T-helper 9 cell (primary cell): ENCODE measurements around the gene NLRC5.
"Not testable (repeated sequence)": the region's sequence is repeated elsewhere in the genome, so short reads cannot be mapped to it uniquely, and the experiment has no call there.

Experiments used
- DNase-seq: peaks from one replicate; pipeline ENCODE4 v3.0.0-alpha.2; 2020

The NLRC5 gene

DNA sequence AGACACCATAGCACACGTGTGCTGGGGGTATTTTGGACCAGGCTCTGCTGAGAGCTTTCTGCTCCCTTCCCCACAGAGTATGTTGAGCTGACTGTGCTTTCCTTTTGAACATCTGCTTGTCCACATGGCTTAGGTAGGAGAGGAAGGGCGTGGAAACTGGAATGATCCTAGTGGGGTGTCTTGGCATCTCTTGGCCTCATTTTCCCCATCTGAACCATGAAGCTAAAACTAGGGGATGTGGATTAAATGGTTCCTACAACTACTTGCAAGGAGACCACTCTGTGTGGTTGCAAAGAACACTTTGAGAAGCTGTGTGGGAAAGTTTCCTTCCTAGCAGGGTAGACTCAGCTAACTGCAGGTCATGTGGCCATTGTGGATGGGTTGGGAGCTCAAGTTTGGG is 6.7 kb upstream of the NLRC5 start:
- no peak for DNase-seq

DNA sequence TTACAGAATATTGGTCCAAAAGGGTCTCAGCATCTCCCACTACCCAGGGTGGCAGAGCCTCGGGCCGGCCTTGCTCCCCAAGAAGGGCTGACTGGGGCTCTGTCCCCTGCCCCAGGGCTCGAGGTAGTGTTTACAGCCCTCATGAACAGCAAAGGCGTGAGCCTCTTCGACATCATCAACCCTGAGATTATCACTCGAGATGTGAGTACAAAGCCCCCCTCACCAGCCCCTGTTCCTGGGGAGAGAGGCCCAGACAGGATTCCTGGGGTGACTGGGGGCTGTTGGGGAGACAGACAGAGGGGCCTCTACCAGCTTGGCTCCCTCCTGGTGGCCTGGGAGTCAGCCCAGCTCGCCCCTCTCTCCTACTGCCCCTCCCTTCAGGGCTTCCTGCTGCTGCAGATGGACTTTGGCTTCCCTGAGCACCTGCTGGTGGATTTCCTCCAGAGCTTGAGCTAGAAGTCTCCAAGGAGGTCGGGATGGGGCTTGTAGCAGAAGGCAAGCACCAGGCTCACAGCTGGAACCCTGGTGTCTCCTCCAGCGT is 6.1 kb upstream of the NLRC5 start:
- no peak for DNase-seq

DNA sequence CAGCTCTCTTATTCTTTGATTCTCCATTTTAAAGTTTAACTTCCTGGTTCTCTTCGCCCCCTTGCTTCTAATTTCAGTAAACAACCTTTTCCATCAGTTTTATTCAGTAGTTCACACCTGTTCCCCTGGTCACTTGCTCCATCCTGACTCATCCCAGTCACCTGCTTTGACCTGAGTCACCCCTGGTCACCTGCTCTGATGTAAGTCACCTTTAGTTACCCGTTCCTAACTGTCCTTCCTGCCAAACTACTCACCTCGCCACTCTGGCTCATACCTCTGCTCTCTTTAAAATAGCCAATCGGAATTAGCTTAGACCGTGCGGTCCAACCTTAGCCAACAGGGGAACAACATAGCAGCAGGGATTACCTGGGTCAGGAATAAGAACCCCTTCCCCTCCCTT is 4.7 kb upstream of the NLRC5 start:
- DNase-seq: no peak

DNA sequence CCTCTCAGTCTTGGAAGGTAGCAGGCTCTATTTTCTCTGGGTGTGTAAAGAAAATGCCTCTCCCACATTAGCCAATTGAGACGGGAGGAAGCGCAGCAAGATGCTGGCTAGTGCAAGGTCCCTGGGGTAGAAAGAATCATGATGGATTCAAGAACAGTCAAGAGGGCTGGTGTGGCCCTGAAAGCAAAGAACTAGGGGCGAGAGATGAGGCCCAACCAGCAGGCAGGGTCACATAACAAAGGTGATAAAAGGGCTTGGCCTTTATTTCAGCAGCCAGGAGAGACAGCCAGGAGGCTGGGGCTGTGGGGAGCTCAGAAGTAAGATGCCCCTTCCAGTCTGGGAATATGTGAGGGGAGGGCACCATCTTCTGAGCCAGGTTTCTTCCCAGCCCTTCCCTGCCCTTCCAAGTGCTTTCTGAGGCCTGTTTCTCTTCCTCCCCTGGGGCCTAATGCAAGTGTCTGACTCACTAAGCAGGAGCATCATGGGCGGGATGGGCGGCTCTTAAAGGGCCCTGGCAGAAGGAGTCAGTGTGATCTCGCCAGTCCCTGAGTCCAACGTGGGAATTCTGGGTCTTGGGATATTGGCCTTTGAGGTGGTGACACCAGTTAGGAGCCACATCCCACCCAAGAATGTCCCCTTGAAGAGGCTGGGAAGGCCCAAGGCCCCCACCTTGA is 3.9 kb upstream of the NLRC5 start:
- no peak for DNase-seq

DNA sequence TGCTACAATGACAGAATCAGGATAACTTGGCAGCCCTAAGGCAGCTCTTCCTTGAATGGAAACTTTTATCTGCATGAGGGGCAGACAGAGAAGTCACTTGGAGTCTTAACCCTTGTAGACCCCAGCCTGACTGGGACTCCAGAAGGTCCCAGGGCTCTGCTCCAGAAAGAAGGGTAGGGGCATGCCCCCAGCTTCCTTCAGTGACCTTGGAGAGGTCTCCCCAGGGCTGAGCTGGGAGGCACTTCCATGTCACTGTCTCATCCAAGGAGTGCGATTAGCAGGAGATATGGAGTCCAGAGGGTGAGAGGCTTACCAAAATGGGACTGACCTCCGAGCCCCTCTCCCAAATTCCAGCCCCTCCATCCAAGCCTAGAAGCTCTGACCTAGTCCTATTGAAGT is 3.4 kb upstream of the NLRC5 start:
- no peak for DNase-seq

DNA sequence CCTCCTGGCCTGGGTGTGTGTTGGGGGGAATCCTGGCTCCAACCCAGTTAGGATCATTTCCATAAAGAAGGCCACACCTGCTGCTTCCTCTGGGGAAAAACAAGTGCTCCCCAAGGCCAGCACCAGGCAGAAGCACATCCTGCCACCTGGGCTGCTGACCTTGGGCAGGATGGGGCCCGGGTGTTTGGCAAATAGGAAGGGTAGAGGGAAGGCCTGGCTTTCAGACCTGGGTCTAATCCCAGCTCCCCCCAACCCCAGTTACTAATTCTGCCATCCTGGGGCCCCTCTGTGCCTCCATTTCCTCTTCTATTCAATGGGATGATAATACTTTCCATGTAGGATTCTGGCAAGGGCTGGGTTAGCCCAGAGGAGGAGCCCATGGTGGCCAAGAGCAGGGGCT is 3.0 kb upstream of the NLRC5 start:
- no peak for DNase-seq

DNA sequence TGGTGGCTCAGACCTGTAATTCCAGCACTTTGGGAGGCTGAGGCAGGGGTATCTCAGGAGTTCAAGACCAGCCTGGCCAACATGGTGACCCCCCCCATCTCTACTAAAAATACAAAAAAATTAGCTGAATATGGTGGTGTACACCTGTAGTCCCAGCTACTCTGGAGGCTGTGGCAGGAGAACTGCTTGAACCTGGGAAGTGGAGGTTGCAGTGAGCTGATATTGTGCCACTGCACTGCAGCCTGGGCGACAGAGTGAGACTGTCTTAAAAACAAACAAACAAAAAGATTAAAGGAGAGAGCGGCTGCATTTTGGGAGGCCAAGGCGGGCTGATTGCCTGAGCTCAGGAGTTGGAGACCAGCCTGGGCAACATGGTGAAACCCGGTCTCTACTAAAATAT is 2.4 kb upstream of the NLRC5 start:
- DNase-seq: not testable (repeated sequence)

DNA sequence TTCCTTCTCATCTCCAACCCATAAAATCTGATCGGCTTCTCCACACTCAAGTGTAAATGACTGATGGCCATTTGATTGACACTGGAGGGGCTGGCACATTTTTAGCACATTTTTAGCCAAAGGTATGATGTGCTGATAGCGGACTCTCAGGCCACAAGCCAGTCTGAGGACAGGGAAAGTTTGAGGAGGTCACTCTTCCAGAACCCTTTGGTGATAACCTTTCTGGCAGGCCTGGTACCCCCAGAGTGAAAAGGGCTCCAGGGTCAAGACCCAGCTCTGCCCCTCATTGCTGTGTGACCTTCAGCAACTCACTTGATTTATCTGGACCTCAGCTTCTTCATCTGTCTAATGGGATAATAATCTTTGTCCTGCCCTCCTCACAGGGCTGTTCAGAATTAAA is 1.7 kb upstream of the NLRC5 start:
- DNase-seq: no peak

DNA sequence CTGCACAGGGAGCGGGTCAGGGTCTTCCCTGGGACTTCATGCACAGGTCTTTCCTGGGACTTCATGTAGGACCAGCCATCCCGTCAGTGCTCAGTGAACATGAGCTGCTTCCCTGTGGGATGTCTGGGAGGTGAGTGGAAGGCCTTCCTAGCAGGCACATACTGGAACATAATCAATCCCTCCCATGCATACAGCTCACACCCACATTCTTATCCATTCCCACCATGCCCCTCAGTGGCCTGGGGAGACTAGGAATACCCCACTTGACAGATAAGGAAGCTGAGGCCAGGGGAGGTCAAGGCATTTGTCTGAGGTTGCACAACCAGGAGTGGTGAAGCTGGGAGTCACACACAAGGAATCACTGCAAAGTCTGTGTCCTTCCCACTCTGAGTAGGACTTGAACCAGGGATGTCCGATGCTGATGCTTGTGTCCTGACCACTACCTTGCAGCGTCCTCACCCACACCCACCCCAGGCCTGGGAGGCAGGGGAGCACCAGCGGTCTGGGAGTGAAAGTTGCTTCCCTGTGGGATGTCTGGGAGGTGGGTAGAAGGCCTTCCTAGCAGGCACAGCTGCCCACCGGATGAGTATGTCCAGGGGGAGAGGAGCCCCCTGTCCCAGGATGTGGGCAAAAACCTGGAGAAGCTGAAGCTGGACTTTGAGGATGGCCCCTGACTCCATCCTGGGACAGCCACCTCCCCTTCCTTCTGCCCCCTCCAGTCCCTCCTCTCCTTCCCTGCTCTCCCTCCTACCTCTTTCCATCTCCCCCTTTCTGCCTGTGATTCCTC is 1.0 kb upstream of the NLRC5 start:
- no peak for DNase-seq

DNA sequence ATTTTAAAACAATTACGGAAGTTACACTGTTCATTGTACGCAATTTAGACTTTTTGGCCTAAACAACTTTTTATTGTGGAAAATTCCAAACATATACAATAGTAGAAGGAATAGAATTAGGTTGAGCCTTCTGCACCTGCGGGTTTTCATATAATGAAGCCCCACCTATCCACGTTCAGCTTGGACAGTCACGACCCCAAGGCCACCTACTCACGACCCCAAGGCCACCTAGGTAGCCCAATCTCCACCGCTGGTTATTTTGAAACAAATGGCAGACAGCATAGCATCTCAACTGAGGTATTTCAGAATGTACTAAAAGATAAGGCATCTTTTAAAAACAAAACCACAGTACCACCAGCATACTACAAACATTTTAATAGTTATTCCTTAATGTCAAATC is 631 bp downstream of the NLRC5 start:
- no peak for DNase-seq

DNA sequence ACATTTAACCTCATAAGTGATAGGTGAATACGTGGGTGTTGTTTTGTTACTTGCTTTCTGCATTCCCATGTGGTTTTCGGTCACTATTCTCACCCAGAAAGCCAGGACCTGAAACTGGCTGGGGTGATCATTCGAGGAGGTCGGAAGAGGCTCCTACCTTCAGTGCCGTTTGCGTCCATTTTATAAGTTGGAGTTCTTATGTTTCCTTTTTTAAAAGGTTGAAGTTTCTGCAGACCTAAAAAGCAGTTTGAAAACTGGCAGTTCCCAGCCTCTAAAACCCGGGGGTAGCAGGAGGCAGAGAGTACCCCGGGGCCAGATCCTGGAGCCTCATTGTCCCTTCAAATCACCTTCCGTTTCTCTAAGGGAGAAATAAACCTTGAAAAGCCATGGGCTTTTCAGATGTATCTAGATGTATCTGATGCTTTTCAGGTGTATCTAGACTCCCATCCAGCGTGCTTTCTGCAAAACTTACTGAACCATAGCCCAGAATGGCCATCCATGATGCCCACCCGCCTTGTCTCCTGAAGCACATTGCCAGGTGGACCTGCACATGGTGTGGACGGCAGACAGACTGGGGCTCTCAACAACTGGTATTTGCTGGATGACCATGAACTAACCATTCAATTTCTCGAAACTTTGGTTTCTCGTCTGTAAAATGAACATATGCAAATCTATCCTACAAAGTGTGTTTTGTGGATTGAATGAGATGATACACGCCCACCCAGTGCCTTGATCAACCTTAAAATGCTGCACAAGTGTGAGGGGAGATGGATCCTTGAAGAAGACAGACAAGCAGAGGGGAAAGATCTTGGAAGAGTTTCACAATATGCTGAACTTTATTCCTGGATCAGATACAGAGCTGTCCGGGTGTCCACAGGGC is 1.3 kb downstream of the NLRC5 start:
- DNase-seq: no peak

DNA sequence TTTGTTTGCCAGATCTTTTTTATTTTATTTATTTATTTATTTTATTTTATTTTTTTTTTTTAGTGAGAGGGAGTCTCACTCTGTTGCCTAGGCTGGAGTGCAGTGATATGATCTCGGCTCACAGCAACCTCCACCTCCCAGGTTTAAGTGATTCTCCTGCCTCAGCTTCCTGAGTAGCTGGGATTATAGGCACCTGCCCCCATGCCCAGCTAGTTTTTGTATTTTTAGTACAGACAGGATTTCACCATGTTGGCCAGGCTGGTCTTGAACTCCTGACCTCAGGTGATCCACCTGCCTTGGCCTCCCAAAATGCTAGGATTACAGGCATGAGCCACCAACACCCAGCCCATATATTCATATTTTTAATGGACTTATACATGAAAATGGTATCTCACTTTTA is 3.1 kb downstream of the NLRC5 start:
- not testable (repeated sequence) for DNase-seq

DNA sequence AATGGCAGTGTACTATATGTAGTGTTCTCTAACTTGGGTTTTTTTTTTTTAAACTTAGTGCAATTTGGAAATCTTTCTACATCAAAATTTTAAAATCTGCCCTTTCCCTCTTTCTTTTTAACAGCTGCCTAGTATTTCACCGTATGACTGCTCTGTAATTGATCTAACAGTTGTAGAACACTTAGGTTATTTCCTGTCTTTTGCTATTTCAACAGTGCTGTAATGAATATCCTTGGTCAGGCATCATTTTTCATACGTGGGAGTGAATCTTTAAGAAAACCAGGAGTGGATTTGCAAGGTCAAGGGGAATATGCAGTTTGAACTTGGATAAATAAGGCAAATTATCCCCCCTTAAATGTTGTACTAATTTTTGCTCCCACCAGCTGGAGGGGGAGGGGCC is 3.8 kb downstream of the NLRC5 start:
- DNase-seq: no peak

DNA sequence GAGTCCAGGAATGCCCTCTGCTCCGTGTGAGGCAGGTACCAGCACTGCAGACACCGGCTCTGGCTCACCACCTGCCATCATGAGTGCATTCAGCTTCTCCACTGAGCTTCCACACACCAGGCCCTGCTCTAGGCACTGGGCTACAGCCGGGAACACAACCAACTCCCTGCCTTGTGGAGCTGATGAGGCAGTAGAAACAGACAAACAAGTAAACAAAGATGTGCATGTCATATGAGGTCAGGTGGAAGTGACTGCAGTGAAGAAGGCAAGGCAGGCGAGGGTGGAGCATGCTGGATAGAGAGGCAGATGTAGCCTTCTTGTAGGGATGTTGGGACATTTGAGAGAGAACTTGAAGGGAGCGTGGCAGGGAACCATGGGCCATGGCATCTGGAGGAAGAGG is 5.0 kb downstream of the NLRC5 start:
- DNase-seq: no peak

DNA sequence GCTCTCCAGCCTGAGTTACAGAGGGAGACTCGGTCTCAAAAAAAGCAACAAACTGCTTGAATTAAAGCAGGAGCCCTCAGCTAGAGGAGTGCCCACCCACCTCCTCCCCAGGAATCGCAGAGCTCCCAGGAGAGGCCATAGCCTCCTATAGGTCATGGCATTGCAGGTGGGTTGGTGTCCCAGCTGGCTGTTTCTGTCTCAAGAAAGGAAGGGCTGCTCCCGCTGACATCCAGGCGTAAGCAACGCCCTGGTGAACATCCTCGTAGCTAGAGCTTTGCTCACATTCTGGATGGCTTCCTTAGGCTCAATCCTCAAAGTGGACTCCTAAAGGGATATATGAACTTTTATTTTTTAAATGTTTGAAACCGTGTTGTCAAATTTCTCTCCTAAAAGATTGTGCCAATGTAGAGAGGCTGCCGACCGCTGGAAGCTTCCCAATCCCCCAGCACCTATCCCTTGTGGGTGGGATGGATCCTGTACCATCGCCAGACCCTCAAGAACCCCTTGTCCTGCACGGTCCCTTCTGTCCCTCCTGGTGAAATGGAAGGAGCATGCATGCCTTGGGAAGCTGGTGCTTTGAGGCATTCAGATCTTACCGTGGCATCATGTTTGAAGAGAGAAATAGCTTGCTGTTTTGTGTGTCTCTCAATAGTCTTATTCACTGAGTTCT is 5.9 kb downstream of the NLRC5 start:
- no peak for DNase-seq

DNA sequence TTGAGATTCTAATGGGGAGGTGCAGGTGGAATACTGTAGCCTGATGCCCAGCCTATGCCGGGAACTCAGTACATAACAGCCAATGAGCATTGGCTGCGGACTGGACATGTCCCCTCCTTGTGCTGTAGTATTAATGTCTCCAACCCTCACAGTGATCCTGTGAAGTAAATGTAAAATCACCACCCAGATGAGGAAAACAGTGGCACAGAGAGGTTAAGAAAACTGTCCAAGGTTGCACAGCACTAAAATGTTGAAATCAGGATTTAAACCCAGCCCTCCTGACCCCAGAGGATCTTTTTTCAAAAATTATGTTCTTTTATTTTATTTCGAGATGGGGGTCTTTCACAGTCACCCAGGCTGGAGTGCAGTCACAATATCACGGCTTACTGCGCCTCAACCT is 7.9 kb downstream of the NLRC5 start:
- DNase-seq: no peak

DNA sequence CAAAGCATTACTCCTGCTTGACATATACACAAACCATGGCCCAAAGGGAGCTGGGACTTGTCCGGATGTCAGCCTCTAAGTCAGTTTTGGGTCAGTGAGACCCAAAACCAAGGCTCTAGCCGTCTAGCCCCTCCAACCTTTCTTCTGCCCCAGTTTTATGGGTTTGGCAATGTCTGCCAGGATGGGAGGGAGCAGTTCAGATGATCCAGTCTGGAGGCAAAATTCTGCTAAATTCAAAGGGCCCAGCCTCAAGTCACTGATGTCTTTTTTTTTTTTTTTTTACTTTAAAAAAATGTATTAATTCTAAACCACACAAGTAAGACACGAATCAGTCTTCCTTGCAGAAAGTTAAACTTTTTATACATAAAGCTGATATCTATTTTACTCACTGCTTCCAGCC is 8.6 kb downstream of the NLRC5 start:
- DNase-seq: no peak

DNA sequence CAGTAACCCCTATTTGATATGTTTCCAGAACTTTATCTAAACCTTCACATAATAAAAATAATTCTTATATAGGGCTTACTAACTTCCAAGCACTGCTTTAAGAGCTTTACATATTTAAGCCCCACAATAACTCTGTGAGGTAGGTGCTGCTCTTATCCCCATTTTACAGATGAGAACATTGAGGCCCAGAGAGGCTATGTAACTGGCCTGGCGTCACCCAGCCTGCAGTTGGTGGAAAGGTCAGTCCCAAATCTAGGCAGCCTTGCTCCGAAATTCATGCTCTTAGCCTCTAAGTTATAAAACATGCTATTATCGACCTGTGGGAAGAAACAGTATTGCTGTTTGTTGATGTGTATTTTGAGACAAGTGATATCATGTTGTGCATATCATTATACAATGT is 9.0 kb downstream of the NLRC5 start:
- no peak for DNase-seq

DNA sequence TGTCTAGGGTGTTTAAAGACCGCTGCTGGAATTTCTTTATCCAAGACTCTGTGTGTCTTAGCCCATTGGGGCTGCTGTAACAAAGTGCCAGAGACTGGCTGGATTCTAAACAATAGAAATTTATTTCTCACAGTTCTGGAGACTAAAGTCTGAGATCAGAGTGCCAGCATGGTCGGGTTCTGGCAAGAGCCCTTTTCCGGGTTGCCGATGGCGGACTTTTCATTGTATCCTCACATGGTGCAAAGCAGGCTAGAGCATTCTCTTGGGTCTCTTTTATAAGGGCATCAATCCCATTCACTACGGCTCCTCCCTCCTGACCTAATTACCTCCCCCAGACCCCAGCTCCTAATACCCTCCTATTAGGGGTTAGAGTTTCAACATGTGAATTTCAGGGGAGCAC is 9.5 kb downstream of the NLRC5 start:
- DNase-seq: no peak

DNA sequence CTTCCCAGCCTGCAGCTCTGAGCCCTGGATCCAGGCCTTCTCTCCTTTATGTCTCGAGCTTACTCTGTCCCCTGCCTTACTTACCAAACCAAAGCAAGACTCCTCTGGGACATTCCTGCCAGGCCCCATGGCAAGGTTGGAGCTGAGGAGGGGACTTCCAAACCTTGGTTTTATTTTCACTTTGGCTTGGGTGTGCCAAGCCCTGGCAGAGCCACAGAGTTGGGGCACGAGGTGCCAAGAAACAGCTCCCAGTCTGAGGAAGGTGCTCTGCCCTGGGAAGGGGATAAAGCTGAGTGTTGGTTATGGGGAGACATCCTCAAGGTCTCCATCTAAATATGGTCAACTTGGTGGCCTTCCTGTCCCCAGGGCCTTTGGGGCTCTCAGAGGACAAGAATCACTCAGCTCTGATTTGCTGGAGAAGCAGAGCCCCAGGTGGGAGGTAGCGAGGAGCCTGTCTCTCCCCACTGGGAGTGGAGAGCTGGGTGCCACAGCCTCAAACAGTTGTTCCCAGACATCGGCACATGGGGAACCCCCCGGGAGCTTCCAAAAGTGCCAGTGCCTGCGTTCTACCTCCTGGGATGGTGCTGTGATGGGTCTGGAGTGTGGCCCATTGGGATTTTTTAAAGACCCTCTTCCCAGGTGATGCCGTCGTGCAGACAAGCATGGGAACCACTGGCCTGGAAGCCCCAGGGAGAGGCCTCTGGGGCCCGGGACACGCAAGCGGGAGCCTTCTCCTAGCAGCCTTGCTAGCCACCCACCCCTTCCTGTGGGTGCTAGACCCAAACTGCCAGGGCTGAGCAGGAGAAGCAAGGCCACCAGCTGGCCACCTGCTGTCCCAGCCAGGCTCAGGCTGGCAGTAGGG is 10.3 kb downstream of the NLRC5 start:
- peak; percentile 40 for DNase-seq

DNA sequence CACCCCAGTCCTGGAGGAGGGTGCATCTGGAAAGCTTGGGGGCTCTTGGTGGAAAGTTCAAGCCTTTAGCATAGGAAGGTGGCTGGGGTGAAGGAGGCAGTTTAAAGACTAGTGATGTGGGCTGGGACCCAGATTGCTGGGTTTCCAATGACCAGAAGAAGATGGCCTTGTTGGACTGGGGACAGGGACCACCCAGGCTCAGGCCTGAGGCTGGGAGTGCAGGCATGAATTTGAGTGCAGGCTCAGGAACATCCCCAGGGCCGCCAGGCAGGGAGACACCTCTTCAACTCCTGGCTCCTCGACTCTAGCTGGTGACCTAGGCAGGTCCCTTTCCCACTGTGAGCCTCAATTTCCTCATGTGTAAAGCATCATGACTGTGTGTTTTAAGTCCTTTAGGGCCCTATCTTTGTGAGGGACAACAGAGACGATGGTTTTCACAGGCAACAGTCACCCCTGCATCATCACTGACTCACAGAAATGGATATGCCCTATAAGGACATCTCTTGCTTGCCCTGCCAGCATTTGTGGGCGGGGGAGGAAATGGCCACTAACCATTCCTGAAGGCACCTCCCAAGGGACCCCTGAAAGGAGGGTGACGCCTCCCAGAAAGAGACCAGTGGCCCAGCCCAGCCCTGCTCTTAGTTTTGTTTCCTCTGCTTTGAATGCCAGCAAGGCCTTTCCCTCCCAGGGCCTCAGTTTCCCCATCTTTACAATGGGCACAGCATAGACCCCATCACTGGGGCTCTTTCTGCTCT is 11.1 kb downstream of the NLRC5 start:
- DNase-seq: no peak
